ENCODE results near the gene PROZ.

The PROZ gene

GRCh38 chr13:113184568-113185440 is 26.4 kb downstream of the PROZ start:
- TF ChIP-seq CTCF (IDR thresholded peaks at IDR 0.05; ENCODE audit: control insufficient read depth, insufficient read depth, low read depth, low read length, missing control alignments) = no peak
- no peak for DNase-seq (ENCODE audit: low read depth)
- no peak overlapping the region for H3K4me3 ChIP-seq (ENCODE audit: control insufficient read depth, low read depth, low read length)

- no peak for DNase-seq (ENCODE audit: low read depth)
- no peak overlapping the region for H3K4me3 ChIP-seq (ENCODE audit: control insufficient read depth, low read depth, low read length)
These were observed 27.8 kb downstream of the PROZ start for GRCh38 chr13:113186061-113186900.

GRCh38 chr13:113187263-113187669 is 28.8 kb downstream of the PROZ start:
- peak; percentile 98 for DNase-seq (ENCODE audit: low read depth)
- TF ChIP-seq CTCF (IDR thresholded peaks at IDR 0.05; ENCODE audit: control insufficient read depth, insufficient read depth, low read depth, low read length, missing control alignments) = no peak
- H3K4me3 ChIP-seq (ENCODE audit: control insufficient read depth, low read depth, low read length) = no peak overlapping the region

More at GRCh38 chr13:113186061-113186900, 27.8 kb downstream of the PROZ start:
- no peak for TF ChIP-seq CTCF (IDR thresholded peaks at IDR 0.05; ENCODE audit: control insufficient read depth, insufficient read depth, low read depth, low read length, missing control alignments)

GRCh38 chr13:113187883-113188665 is 29.6 kb downstream of the PROZ start:
- no peak overlapping the region for H3K4me3 ChIP-seq (ENCODE audit: control insufficient read depth, low read depth, low read length)
- TF ChIP-seq CTCF (IDR thresholded peaks at IDR 0.05; ENCODE audit: control insufficient read depth, insufficient read depth, low read depth, low read length, missing control alignments) = no peak
- no peak for DNase-seq (ENCODE audit: low read depth)

GRCh38 chr13:113190181-113190580 is 31.7 kb downstream of the PROZ start:
- no peak for TF ChIP-seq CTCF (IDR thresholded peaks at IDR 0.05; ENCODE audit: control insufficient read depth, insufficient read depth, low read depth, low read length, missing control alignments)
- DNase-seq (ENCODE audit: low read depth) = no peak
- H3K4me3 ChIP-seq (ENCODE audit: control insufficient read depth, low read depth, low read length) = no peak overlapping the region

- H3K4me3 ChIP-seq (ENCODE audit: control insufficient read depth, low read depth, low read length) = no peak overlapping the region
- DNase-seq (ENCODE audit: low read depth) = no peak
- TF ChIP-seq CTCF (IDR thresholded peaks at IDR 0.05; ENCODE audit: control insufficient read depth, insufficient read depth, low read depth, low read length, missing control alignments) = no peak
These were observed 33.8 kb downstream of the PROZ start for GRCh38 chr13:113192279-113192678.

All from AG09309 (cell line).